ENCODE results near the gene VNN1.

DNA sequence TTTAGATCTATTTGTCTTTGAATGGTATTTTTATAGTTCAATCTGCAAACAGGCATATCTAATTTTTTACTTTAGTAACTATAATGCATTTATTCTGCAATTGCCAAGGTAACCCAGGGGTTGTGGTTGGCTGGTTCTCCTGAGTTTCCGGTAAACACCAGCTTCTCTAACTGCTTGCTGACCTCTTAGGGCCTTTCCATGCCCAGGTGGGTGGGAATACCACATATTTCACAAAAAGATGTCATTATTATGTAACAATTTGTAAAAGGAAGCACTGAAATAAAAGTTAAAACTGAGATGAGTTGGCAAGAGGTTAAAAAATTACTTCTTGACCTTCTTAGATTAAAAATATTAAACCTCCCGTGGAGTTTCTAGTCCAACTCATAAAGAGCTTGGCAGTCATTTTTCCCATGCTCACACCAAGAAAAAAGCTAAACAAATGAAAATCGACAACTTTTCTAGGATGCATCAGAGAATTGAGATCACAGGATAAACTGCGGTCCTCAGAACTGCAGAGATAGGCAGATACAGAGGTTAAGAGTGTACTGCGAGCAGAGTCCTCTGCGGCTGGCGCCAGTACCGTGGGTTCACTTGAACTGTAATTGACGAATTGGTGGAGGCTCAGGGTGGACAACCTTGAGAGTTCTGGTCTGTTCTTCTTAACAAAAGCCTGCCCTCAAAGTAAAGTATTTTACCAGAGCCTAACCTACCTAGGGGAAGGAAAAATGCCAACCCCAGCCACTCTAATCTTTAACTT lies 2.2 kb upstream of the VNN1 start:
- TF ChIP-seq, protein P1, sequence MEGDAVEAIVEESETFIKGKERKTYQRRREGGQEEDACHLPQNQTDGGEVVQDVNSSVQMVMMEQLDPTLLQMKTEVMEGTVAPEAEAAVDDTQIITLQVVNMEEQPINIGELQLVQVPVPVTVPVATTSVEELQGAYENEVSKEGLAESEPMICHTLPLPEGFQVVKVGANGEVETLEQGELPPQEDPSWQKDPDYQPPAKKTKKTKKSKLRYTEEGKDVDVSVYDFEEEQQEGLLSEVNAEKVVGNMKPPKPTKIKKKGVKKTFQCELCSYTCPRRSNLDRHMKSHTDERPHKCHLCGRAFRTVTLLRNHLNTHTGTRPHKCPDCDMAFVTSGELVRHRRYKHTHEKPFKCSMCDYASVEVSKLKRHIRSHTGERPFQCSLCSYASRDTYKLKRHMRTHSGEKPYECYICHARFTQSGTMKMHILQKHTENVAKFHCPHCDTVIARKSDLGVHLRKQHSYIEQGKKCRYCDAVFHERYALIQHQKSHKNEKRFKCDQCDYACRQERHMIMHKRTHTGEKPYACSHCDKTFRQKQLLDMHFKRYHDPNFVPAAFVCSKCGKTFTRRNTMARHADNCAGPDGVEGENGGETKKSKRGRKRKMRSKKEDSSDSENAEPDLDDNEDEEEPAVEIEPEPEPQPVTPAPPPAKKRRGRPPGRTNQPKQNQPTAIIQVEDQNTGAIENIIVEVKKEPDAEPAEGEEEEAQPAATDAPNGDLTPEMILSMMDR (conservative IDR thresholded peaks at IDR 0.05): no peak
- TF ChIP-seq ZFX (IDR thresholded peaks at IDR 0.05): no peak

Data from C4-2B (cell line).